Thymus (tissue), 11 donors: Measurements from ENCODE around the gene FRMPD2. TPM values are rescaled to one million over a fixed set of nuclear protein-coding genes. Genes with fewer than 3 reads are reported as not detected.
"Not testable (repeated sequence)": the region's sequence is repeated elsewhere in the genome, so short reads cannot be mapped to it uniquely, and the experiment has no call there.

Experiments used
- DNase-seq, 9 donors: peaks; one replicate each; pipeline ENCODE4 v3.0.0-alpha.2; 2013; ENCODE audit warnings: low spot score in 9 of 9, low read depth in 6 of 9, missing footprints in 1 of 9
- H3K27ac ChIP-seq, 2 donors: one replicate each; pipeline ENCODE4 v1.5.1; 2013; ENCODE audit warnings: control low read depth in 1 of 2, low read depth in 1 of 2, low read length in 1 of 2, mild to moderate bottlenecking in 1 of 2, moderate library complexity in 1 of 2
- H3K27me3 ChIP-seq, 2 donors: one replicate each; pipeline ENCODE4 v1.5.1; 2013; ENCODE audit warnings: low read length in 1 of 2; ENCODE audit not compliant: control insufficient read depth in 2 of 2, insufficient read depth in 1 of 2
- H3K36me3 ChIP-seq, 2 donors: one replicate each; pipeline ENCODE4 v1.5.1; 2013; ENCODE audit warnings: low read length in 1 of 2, mild to moderate bottlenecking in 1 of 2, moderate library complexity in 1 of 2; ENCODE audit not compliant: control insufficient read depth in 2 of 2, insufficient read depth in 2 of 2
- H3K4me1 ChIP-seq, 2 donors: one replicate each; pipeline ENCODE4 v1.5.1; 2013; ENCODE audit warnings: low read length in 2 of 2; ENCODE audit not compliant: control insufficient read depth in 2 of 2, insufficient read depth in 2 of 2
- H3K4me3 ChIP-seq, 2 donors: one replicate each; pipeline ENCODE4 v1.5.1; 2013; ENCODE audit warnings: low read length in 2 of 2, control low read depth in 1 of 2, mild to moderate bottlenecking in 1 of 2
- H3K9me3 ChIP-seq, 2 donors: one replicate each; pipeline ENCODE4 v1.5.1; 2013; ENCODE audit warnings: low read length in 1 of 2, mild to moderate bottlenecking in 1 of 2; ENCODE audit not compliant: control insufficient read depth in 2 of 2, insufficient read depth in 1 of 2
- WGBS: extraction: QIAGEN DNeasy Blood & Tissue Kit; methylation state at CpG from one replicate; pipeline ENCODE4 v1.1.7; 2013; 5-methylcytosine and 5-hydroxymethylcytosine counted together
- polyA plus RNA-seq: library from polyadenylated mRNA; stranded (reverse); fragments of 200-250 nt; gene quantifications from one replicate; pipeline ENCODE4 v1.2.3, GENCODE V29; 2013
- total RNA-seq: library from RNA; stranded (reverse); fragments of 120-200 nt; gene quantifications from one replicate; pipeline ENCODE4 v1.2.4, GENCODE V29; 2013
- donor health status: healthy.

Gene FRMPD2
- total and polyA plus RNA-seq, 2 donors = 0.27 to 0.38 TPM

GRCh38 chr10:48233559-48234005, 40.9 kb downstream of the FRMPD2 start:
- WGBS = 97% methylated on average over 2 of the region's 2 CpGs
- H3K36me3 ChIP-seq = no peaks in the 10 kb centered on the region
- DNase-seq = no peak
- no peak overlapping the region for H3K4me3 ChIP-seq
- no peak overlapping the region for H3K27ac ChIP-seq
- no peaks in the 10 kb centered on the region for H3K27me3 ChIP-seq
- peaks cover 2 to 26% of the 10 kb centered on the region in 2 donors for H3K4me1 ChIP-seq
- no peaks in the 10 kb centered on the region for H3K9me3 ChIP-seq

- Histone ChIP-seq H3K36me3 (no peaks in the 10 kb centered on the region), H3K4me1 (peaks cover 2 to 26% of the 10 kb centered on the region in 2 donors), H3K9me3 (no peaks in the 10 kb centered on the region), H3K4me3 (no peak overlapping the region), H3K27me3 (no peaks in the 10 kb centered on the region), H3K27ac (no peak overlapping the region)
- DNase-seq = no peak
- WGBS = 96% methylated on average over 3 of the region's 3 CpGs
Measured at GRCh38 chr10:48232717-48233447, 41.6 kb downstream of the FRMPD2 start.

DNA sequence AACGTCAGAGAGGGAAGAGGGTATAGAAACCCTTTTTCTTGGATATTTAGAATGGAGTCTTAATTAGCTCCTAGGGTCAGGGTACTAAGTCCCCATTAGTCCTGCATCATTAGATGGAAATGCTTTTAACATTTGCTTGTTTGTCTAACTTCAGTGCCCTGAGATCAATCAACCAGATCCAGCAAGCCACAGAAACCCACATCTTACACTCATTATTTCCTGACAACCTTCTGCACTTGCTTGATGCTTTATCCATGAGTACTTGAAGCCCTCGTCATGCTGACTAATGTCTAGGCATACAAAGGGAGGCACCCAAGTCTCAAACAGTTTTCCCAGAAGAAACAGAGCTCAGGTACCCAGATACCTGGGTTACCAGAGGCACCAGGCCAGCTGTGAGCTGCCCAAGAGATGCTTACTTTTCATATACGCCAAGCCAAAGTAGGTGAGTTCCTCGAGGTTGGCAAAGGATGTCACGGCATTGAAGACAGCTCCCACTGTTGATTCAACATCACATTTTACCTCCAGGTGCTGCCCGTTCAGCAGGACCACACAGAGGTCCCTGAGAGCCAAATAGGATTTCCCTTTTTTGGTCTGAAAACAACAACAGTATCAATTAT, 42.7 kb downstream of the FRMPD2 start:
- H3K36me3 ChIP-seq = no peaks in the 10 kb centered on the region
- no peak overlapping the region for H3K4me3 ChIP-seq
- peak in 4 of 9 donors; percentile 16 to 57 (median 26) for DNase-seq
- 56% methylated on average over 6 of the region's 6 CpGs for WGBS
- no peaks in the 10 kb centered on the region for H3K27me3 ChIP-seq
- H3K9me3 ChIP-seq = no peaks in the 10 kb centered on the region
- H3K27ac ChIP-seq = no peak overlapping the region
- peaks cover 2 to 26% of the 10 kb centered on the region in 2 donors for H3K4me1 ChIP-seq

- H3K4me3 ChIP-seq = no peak overlapping the region
- no peaks in the 10 kb centered on the region for H3K27me3 ChIP-seq
- no peaks in the 10 kb centered on the region for H3K36me3 ChIP-seq
- H3K4me1 ChIP-seq = peaks cover 2 to 26% of the 10 kb centered on the region in 2 donors
- no peak for DNase-seq
- H3K27ac ChIP-seq = no peak overlapping the region
- no peaks in the 10 kb centered on the region for H3K9me3 ChIP-seq
- 86% methylated on average over 2 of the region's 2 CpGs for WGBS
Measured at GRCh38 chr10:48231178-48231577, 43.3 kb downstream of the FRMPD2 start.

GRCh38 chr10:48227213-48227612, 47.3 kb downstream of the FRMPD2 start:
- Histone ChIP-seq H3K27me3 (no peaks in the 10 kb centered on the region), H3K4me1 (peaks cover 2 to 25% of the 10 kb centered on the region in 2 donors), H3K27ac (no peak overlapping the region), H3K4me3 (no peak overlapping the region), H3K9me3 (no peaks in the 10 kb centered on the region), H3K36me3 (no peaks in the 10 kb centered on the region)
- DNase-seq = peak in 1 of 9 donors; percentile 31
- WGBS = 80% methylated on average over 6 of the region's 6 CpGs

- Histone ChIP-seq H3K36me3 (no peaks in the 10 kb centered on the region), H3K4me1 (peaks cover 0 to 9% of the 10 kb centered on the region in 2 donors), H3K27ac (no peak overlapping the region), H3K9me3 (no peaks in the 10 kb centered on the region), H3K27me3 (no peaks in the 10 kb centered on the region), H3K4me3 (no peak overlapping the region)
- WGBS = 93% methylated on average over 5 of the region's 5 CpGs
- no peak for DNase-seq
Measured at GRCh38 chr10:48224979-48225560, 49.4 kb downstream of the FRMPD2 start.

DNA sequence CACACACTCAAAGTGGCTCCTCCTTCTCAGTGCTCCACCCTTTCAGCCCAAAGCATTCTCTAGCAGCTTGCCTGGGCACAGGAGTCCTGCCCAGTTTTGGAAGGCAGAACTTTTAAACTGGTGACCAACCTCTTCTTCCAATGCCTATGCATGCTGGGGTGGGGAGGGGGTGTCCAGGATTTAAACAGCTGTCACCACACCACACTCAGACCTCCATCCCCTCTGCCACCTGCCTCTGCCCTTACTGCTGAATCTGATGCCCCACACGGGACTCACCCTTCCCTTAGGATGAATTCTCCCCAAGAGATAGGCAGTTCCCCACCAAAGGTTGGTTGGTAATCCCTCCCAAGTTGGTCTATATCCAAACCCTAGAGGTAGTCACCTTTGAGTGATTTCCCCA, 50.2 kb downstream of the FRMPD2 start:
- no peak for DNase-seq
- 93% methylated on average over 1 of the region's 1 CpG for WGBS
- Histone ChIP-seq H3K9me3 (no peaks in the 10 kb centered on the region), H3K27ac (no peak overlapping the region), H3K27me3 (no peaks in the 10 kb centered on the region), H3K4me3 (no peak overlapping the region), H3K4me1 (peaks cover 0 to 9% of the 10 kb centered on the region in 2 donors), H3K36me3 (no peaks in the 10 kb centered on the region)

DNA sequence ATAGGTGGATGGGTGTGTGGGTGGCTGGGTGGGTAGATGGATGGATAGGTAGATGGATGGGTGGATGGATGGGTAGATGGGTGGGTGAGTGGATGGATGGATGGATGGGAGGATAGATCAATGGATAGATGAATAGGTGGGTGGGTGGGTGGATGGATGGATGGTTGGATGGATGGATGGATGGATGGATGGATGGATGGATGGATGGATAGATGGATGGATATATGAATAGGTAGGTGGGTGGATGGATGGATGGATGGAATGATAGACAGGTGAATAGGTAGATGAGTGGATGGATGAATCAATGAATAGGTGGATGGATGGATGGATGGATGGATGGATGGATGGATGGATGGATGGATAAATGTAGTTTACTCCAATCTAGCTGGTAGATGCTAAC, 52.7 kb downstream of the FRMPD2 start:
- no peak overlapping the region for H3K27ac ChIP-seq
- peaks cover 0 to 9% of the 10 kb centered on the region in 2 donors for H3K4me1 ChIP-seq
- H3K4me3 ChIP-seq = no peak overlapping the region

GRCh38 chr10:48221031-48221430, 53.5 kb downstream of the FRMPD2 start:
- H3K36me3 ChIP-seq, DNase-seq, H3K4me1 ChIP-seq, H3K9me3 ChIP-seq, H3K4me3 ChIP-seq, H3K27ac ChIP-seq, H3K27me3 ChIP-seq: not testable (repeated sequence)
- WGBS = 97% methylated on average over 3 of the region's 3 CpGs

More for the DNA sequence above, 52.7 kb downstream of the FRMPD2 start:
- Histone ChIP-seq H3K36me3 (no peaks in the 10 kb centered on the region), H3K9me3 (no peaks in the 10 kb centered on the region), H3K27me3 (no peaks in the 10 kb centered on the region)
- DNase-seq = no peak
